ENCODE measurements around the gene NXPH3. TPM values are rescaled to one million over a fixed set of nuclear protein-coding genes. Genes with fewer than 3 reads are reported as not detected.

Gene NXPH3
- total and polyA plus RNA-seq, 2 of the 13 experiments (the other 11 are each of a cell fraction or from before 2014, with no cell fraction given): 0.04 to 0.58 TPM

GRCh38 chr17:49576917-49577649 lies 1.4 kb downstream of the NXPH3 start (continued):
- TF ChIP-seq AHDC1 (CRISPR knock-in tag; IDR thresholded peaks at IDR 0.05; ENCODE audit: borderline replicate concordance) (no peak), SP4 (CRISPR knock-in tag; IDR thresholded peaks at IDR 0.05) (no peak), GMEB1 (CRISPR knock-in tag; IDR thresholded peaks at IDR 0.05; ENCODE audit: borderline replicate concordance) (no peak), FOXP4 (CRISPR knock-in tag; IDR thresholded peaks at IDR 0.05) (no peak), ZNF180 (CRISPR knock-in tag; IDR thresholded peaks at IDR 0.05; ENCODE audit: borderline replicate concordance, low read depth) (no peak), NFKBIZ (CRISPR knock-in tag; IDR thresholded peaks at IDR 0.05) (no peak), ZNF687 (CRISPR knock-in tag; IDR thresholded peaks at IDR 0.05) (peak; percentile 7; the same call in 1 of the 2 replicates), REL (CRISPR knock-in tag; conservative IDR thresholded peaks at IDR 0.05) (no peak)

Data from HepG2 (cell line).